Thoracic aorta (tissue), 2 donors: ENCODE measurements around the gene LYST. TPM values are rescaled to one million over a fixed set of nuclear protein-coding genes. Genes with fewer than 3 reads are reported as not detected.

Source experiments
- ATAC-seq: fragments of 150-250 bp; one replicate; pipeline ENCODE4 v1.8.0; 2017; ENCODE audit warnings: low read depth; ENCODE audit not compliant: insufficient number of reproducible peaks, low FRiP score
- DNase-seq: peaks from one replicate; pipeline ENCODE4 v3.0.0-alpha.2; 2020; ENCODE audit warnings: low spot score
- H3K27ac ChIP-seq, 2 donors: fragments of 200-600 bp; sonication (generic); 1 replicate in 1 of 2; 2 replicates in 1 of 2; pipeline ENCODE4 v1.5.1; 2016; ENCODE audit warnings: mild to moderate bottlenecking in 2 of 2, moderate library complexity in 2 of 2
- H3K27me3 ChIP-seq: fragments of 200-600 bp; sonication (generic); replicated peaks from 2 replicates; pipeline ENCODE4 v1.6.0; 2016; ENCODE audit warnings: mild to moderate bottlenecking; ENCODE audit not compliant: insufficient read depth
- H3K36me3 ChIP-seq: fragments of 200-600 bp; sonication (generic); one replicate; pipeline ENCODE4 v1.5.1; 2016
- H3K4me1 ChIP-seq, 2 donors: fragments of 200-600 bp; sonication (generic); 1 replicate in 1 of 2; 2 replicates in 1 of 2; pipeline versions ENCODE4 v1.5.1 to v1.6.0; 2016; ENCODE audit warnings: low read depth in 2 of 2, mild to moderate bottlenecking in 1 of 2; ENCODE audit not compliant: control insufficient read depth in 1 of 2
- H3K4me3 ChIP-seq: fragments of 200-600 bp; sonication (generic); 2 replicates; pipeline ENCODE4 v1.5.1; 2016; ENCODE audit warnings: mild to moderate bottlenecking
- H3K9me3 ChIP-seq: fragments of 200-600 bp; sonication (generic); 2 replicates; pipeline ENCODE4 v1.5.1; 2016
- total RNA-seq, 2 donors: library from RNA; depleted of rRNA; stranded (reverse); fragments of >200 nt; gene quantifications; one replicate each; pipeline versions ENCODE4 v1.1.0 to v1.2.3, GENCODE V29; 2016
- TF ChIP-seq, protein P1 (sequence below): fragments of 200-600 bp; sonication (generic); IDR thresholded peaks from one replicate; pipeline ENCODE4 v1.5.1; 2019; ENCODE audit warnings: antibody characterized with exemption

LYST gene
- total RNA-seq, 2 donors from 2014 or later = 32.5 to 32.8 TPM

DNA sequence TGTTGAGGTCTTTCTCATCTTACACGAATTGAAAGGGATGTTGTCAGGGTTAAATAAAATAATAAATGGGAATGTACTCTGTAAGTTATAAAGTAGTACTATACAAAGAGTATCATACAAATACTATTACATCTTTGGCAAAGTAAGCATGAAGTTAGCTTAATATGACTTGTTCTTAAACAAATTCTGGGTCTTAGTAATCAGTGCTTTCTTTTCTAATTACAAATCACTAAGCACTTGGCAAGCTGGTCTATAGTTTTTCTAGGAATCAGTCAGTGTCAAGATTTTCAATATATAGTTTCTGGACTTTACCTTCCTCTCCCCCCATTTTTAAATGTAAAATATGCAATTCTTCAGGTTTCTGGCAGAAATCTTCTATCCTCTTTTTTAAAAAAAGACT is 6.9 kb downstream of the LYST start:
- H3K27me3 ChIP-seq = no peaks in the 10 kb centered on the region
- H3K9me3 ChIP-seq = no peaks in the 10 kb centered on the region
- DNase-seq = no peak
- no peak overlapping the region for H3K4me3 ChIP-seq
- H3K4me1 ChIP-seq = peaks cover 11 to 29% of the 10 kb centered on the region in 2 donors
- TF ChIP-seq, protein P1, sequence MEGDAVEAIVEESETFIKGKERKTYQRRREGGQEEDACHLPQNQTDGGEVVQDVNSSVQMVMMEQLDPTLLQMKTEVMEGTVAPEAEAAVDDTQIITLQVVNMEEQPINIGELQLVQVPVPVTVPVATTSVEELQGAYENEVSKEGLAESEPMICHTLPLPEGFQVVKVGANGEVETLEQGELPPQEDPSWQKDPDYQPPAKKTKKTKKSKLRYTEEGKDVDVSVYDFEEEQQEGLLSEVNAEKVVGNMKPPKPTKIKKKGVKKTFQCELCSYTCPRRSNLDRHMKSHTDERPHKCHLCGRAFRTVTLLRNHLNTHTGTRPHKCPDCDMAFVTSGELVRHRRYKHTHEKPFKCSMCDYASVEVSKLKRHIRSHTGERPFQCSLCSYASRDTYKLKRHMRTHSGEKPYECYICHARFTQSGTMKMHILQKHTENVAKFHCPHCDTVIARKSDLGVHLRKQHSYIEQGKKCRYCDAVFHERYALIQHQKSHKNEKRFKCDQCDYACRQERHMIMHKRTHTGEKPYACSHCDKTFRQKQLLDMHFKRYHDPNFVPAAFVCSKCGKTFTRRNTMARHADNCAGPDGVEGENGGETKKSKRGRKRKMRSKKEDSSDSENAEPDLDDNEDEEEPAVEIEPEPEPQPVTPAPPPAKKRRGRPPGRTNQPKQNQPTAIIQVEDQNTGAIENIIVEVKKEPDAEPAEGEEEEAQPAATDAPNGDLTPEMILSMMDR = no peak
- no peaks in the 10 kb centered on the region for H3K36me3 ChIP-seq
- H3K27ac ChIP-seq = no peak overlapping the region
- no peak for ATAC-seq

DNA sequence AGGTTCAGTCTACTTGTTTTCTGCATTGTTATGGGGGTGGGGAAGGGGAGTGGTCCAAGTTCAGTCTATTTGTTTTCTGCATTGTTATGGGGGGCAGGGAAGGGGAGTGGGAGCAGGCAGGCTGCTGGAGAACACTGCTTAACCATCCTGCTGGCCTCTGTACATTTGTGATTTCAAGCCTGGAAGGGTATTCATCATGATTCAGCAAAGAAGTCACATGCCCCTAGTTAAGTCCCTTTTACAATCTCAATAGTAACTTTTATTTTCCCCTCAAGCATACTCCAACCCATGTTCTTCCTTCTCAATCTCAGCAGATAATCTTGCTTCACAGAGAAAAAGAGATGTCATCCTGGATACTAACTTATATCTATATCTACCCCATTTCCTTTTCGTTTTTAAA is 7.9 kb downstream of the LYST start:
- no peaks in the 10 kb centered on the region for H3K36me3 ChIP-seq

DNA sequence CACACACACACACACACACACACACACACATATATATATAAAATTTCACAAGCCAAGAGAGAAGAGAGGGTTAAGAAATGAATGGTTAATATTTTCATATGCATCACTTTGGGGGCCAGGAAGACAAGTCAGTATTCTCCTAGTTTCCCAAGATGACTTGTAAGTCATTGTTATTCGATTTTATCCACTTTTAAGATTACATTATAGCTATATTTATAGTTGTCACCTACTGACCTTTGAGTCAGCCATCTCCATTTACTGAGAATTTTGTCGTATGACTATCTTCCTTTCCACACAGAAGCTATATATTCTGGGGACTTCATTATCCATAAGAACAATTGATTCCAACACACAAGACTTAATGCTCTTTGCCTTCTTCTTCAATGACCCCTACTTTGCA is 8.9 kb downstream of the LYST start:
- Histone ChIP-seq H3K27ac (no peak overlapping the region), H3K4me3 (no peak overlapping the region), H3K9me3 (no peaks in the 10 kb centered on the region), H3K4me1 (peaks cover 11 to 21% of the 10 kb centered on the region in 2 donors), H3K27me3 (no peaks in the 10 kb centered on the region), H3K36me3 (no peaks in the 10 kb centered on the region)
- no peak for ATAC-seq
- TF ChIP-seq, protein P1 = no peak
- no peak for DNase-seq

More for the DNA sequence above, 7.9 kb downstream of the LYST start:
- DNase-seq (no peak), ATAC-seq (no peak)
- no peaks in the 10 kb centered on the region for H3K9me3 ChIP-seq
- H3K27ac ChIP-seq = no peak overlapping the region
- TF ChIP-seq, protein P1 = no peak
- no peak overlapping the region for H3K4me3 ChIP-seq
- no peaks in the 10 kb centered on the region for H3K27me3 ChIP-seq
- H3K4me1 ChIP-seq = peaks cover 11 to 21% of the 10 kb centered on the region in 2 donors

DNA sequence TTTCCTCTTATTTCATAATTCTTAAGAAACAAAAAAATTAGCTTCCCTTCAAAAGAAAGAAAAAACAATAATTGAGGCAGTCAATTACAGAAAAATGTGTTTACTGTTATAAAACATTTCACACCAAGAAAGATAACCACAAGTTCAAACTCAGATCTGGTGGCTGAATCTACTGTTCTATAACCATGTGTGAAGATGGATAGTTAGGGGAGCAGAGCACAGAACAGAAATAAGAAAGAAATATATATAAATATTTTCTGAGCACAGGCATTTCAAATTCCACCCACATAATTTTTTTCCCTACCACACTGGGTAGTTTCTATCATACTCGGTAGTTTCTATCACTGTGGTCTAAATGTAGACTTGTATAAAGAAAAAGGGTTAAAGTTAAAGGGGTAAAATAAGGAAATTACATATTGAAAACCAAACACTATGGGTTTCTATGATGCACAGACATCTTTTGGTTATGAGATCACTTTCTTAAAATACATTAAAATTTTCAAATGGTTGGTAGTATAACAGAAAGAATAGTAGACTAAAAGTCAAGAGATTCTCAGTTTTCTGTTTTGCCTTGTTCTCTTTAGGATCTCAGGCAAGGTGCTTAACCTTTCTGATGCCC is 10.8 kb downstream of the LYST start:
- Histone ChIP-seq H3K9me3 (no peaks in the 10 kb centered on the region), H3K4me3 (no peak overlapping the region), H3K27ac (no peak overlapping the region), H3K36me3 (no peaks in the 10 kb centered on the region), H3K4me1 (peaks cover 10 to 21% of the 10 kb centered on the region in 2 donors), H3K27me3 (no peaks in the 10 kb centered on the region)
- no peak for DNase-seq
- ATAC-seq = no peak
- TF ChIP-seq, protein P1 = no peak

DNA sequence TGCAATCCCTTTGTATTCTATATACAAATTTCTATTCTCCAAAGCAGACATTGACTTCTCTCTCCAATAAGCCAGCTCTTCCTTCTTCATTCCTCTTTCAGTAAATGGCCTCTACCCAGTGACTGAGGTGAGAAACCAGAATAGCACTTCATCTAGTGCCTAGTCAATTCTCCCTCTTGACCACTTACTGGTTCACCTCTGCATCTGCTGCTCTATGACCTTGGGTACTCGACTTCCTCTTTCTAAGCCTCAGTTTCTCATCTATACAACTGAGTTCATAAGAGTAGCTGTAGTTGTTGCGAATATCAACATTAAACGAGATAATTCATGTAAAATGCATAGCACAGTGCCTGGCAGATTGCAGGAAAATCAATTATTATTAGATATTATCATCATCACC is 12.4 kb downstream of the LYST start:
- Histone ChIP-seq H3K27me3 (no peaks in the 10 kb centered on the region), H3K4me1 (peaks cover 10 to 21% of the 10 kb centered on the region in 2 donors)

More for the DNA sequence above, 12.4 kb downstream of the LYST start:
- Histone ChIP-seq H3K27ac (no peak overlapping the region), H3K4me3 (no peak overlapping the region), H3K9me3 (no peaks in the 10 kb centered on the region), H3K36me3 (no peaks in the 10 kb centered on the region)
- TF ChIP-seq, protein P1 = no peak
- no peak for ATAC-seq
- DNase-seq = no peak
